ENCODE results near the gene ZSCAN9. TPM values are rescaled to one million over a fixed set of nuclear protein-coding genes. Genes with fewer than 3 reads are reported as not detected.
A peak's percentile ranks its signal among the peaks of the same experiment; 100 is the strongest.

The ZSCAN9 gene
- total and polyA plus RNA-seq, 2 of the 13 experiments (the other 11 are each of a cell fraction or from before 2014, with no cell fraction given) = 14.6 to 17.8 TPM

DNA sequence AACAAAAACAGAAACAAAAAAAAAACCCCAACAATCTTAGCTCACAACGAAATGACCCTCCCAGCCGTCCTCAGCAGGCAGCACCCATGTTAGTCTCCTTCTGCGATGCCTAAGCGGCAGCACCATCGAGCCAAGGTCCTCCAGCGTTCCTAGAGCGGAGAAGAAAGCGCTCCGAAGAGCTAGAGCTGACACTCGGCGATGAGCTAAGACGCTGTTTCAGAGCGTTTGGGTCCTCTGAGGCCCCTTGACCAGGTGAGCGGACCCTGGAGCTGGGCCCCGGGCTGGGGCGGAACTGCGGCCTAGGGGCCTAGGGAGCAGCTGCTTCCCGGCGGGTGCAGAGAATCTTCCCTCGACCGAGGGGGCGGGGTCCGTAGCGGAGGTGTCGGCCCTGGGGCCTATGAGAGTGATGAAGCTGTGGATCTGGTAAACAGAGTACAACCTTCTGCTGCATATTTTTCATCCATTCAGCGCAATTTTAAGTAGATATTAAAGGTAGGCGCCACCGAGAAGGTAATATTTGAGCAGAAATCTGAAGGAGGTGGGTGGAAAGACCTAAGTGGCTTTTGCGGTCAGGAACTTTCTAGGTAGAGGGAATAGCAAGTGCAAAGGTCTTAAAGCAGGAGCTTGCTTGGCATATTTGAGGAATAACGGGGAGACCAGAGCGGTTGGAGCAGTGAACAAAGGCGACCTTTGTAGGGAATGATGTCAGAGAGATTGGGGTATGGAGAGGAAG is 42.1 kb downstream of the ZSCAN9 start, which contains the start of gene ZSCAN26 (continued):
- TF ChIP-seq, protein P1, sequence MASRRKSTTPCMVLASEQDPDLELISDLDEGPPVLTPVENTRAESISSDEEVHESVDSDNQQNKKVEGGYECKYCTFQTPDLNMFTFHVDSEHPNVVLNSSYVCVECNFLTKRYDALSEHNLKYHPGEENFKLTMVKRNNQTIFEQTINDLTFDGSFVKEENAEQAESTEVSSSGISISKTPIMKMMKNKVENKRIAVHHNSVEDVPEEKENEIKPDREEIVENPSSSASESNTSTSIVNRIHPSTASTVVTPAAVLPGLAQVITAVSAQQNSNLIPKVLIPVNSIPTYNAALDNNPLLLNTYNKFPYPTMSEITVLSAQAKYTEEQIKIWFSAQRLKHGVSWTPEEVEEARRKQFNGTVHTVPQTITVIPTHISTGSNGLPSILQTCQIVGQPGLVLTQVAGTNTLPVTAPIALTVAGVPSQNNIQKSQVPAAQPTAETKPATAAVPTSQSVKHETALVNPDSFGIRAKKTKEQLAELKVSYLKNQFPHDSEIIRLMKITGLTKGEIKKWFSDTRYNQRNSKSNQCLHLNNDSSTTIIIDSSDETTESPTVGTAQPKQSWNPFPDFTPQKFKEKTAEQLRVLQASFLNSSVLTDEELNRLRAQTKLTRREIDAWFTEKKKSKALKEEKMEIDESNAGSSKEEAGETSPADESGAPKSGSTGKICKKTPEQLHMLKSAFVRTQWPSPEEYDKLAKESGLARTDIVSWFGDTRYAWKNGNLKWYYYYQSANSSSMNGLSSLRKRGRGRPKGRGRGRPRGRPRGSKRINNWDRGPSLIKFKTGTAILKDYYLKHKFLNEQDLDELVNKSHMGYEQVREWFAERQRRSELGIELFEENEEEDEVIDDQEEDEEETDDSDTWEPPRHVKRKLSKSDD (CRISPR knock-in tag; IDR thresholded peaks at IDR 0.05; ENCODE audit: low read depth) = no peak
- TF ChIP-seq TAF15 (IDR thresholded peaks at IDR 0.05; ENCODE audit: low read depth, low read length, poor library complexity, severe bottlenecking) = peak; percentile 82
- TF ChIP-seq, protein P2, sequence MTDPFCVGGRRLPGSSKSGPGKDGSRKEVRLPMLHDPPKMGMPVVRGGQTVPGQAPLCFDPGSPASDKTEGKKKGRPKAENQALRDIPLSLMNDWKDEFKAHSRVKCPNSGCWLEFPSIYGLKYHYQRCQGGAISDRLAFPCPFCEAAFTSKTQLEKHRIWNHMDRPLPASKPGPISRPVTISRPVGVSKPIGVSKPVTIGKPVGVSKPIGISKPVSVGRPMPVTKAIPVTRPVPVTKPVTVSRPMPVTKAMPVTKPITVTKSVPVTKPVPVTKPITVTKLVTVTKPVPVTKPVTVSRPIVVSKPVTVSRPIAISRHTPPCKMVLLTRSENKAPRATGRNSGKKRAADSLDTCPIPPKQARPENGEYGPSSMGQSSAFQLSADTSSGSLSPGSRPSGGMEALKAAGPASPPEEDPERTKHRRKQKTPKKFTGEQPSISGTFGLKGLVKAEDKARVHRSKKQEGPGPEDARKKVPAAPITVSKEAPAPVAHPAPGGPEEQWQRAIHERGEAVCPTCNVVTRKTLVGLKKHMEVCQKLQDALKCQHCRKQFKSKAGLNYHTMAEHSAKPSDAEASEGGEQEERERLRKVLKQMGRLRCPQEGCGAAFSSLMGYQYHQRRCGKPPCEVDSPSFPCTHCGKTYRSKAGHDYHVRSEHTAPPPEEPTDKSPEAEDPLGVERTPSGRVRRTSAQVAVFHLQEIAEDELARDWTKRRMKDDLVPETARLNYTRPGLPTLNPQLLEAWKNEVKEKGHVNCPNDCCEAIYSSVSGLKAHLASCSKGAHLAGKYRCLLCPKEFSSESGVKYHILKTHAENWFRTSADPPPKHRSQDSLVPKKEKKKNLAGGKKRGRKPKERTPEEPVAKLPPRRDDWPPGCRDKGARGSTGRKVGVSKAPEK (CRISPR knock-in tag; IDR thresholded peaks at IDR 0.05; ENCODE audit: borderline replicate concordance) = peak; percentile 92; the same call in 1 of the 2 replicates
- no peak for TF ChIP-seq ZNF224 (CRISPR knock-in tag; IDR thresholded peaks at IDR 0.05)
- TF ChIP-seq ZNF484 (CRISPR knock-in tag; IDR thresholded peaks at IDR 0.05; ENCODE audit: borderline replicate concordance, low read depth) = no peak
- TF ChIP-seq, protein P3, sequence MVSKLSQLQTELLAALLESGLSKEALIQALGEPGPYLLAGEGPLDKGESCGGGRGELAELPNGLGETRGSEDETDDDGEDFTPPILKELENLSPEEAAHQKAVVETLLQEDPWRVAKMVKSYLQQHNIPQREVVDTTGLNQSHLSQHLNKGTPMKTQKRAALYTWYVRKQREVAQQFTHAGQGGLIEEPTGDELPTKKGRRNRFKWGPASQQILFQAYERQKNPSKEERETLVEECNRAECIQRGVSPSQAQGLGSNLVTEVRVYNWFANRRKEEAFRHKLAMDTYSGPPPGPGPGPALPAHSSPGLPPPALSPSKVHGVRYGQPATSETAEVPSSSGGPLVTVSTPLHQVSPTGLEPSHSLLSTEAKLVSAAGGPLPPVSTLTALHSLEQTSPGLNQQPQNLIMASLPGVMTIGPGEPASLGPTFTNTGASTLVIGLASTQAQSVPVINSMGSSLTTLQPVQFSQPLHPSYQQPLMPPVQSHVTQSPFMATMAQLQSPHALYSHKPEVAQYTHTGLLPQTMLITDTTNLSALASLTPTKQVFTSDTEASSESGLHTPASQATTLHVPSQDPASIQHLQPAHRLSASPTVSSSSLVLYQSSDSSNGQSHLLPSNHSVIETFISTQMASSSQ (IDR thresholded peaks at IDR 0.05; ENCODE audit: low read depth) = no peak
- TF ChIP-seq, protein P3 (CRISPR knock-in tag; IDR thresholded peaks at IDR 0.05; ENCODE audit: borderline replicate concordance) = 0 out of 2 replicates have a peak, but pooled peaks have one; percentile 54
- peak; percentile 64; the same call in 1 of the 2 replicates for TF ChIP-seq ATAD3A (CRISPR knock-in tag; IDR thresholded peaks at IDR 0.05)
- TF ChIP-seq FOSL2 (CRISPR knock-in tag; IDR thresholded peaks at IDR 0.05) = peak; percentile 68
- TF ChIP-seq MAFG (CRISPR knock-in tag; IDR thresholded peaks at IDR 0.05) = no peak
- TF ChIP-seq, protein P4, sequence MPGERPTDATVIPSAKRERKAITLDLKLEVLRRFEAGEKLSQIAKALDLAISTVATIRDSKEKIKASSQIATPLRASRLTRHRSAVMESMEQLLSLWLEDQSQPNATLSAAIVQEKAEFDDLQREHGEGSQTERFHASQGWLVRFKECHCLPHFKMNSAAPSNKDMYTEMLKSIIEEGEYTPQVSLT (CRISPR knock-in tag; IDR thresholded peaks at IDR 0.05; ENCODE audit: borderline replicate concordance, low read depth) = no peak
- TF ChIP-seq PITX1 (CRISPR knock-in tag; IDR thresholded peaks at IDR 0.05) = peak; percentile 94
- peak; percentile 75 for TF ChIP-seq ZSCAN31 (CRISPR knock-in tag; IDR thresholded peaks at IDR 0.05; ENCODE audit: low read depth)
- peak; percentile 88; the same call in 1 of the 2 replicates for TF ChIP-seq RARG (CRISPR knock-in tag; IDR thresholded peaks at IDR 0.05; ENCODE audit: low read depth)
- no peak for TF ChIP-seq ZNF558 (CRISPR knock-in tag; IDR thresholded peaks at IDR 0.05; ENCODE audit: borderline replicate concordance)
- peak; percentile 57; the same call in 1 of the 2 replicates for TF ChIP-seq ETV5 (CRISPR knock-in tag; IDR thresholded peaks at IDR 0.05; ENCODE audit: borderline replicate concordance)
- TF ChIP-seq DR1 (CRISPR knock-in tag; IDR thresholded peaks at IDR 0.05) = peak; percentile 66
- no peak for TF ChIP-seq POLR2AphosphoS2 (IDR thresholded peaks at IDR 0.05; ENCODE audit: low read depth, low read length)
